GM03348 (cell line): Measurements from ENCODE around the gene SYNGR2.

Experiments
- DNase-seq: peaks from one replicate; pipeline ENCODE4 v3.0.0; 2012; ENCODE audit warnings: low spot score

SYNGR2 gene

GRCh38 chr17:78204387-78205123, 36.2 kb downstream of the SYNGR2 start:
- no peak for DNase-seq

- DNase-seq: no peak
Measured at GRCh38 chr17:78205124-78205775, 36.9 kb downstream of the SYNGR2 start.

GRCh38 chr17:78206298-78206697, 37.9 kb downstream of the SYNGR2 start:
- no peak for DNase-seq

- no peak for DNase-seq
Measured at GRCh38 chr17:78208486-78208885, 40.1 kb downstream of the SYNGR2 start.

- DNase-seq: no peak
Measured at GRCh38 chr17:78210111-78210510, 41.7 kb downstream of the SYNGR2 start.

- no peak for DNase-seq
Measured at GRCh38 chr17:78211032-78211431, 42.7 kb downstream of the SYNGR2 start.

GRCh38 chr17:78214016-78214705, 45.8 kb downstream of the SYNGR2 start, which contains the start of gene BIRC5:
TSS of gene BIRC5 (plus strand) at chr17:78214253. CDS start at chr17:78214317, 64 bp downstream.
- DNase-seq: peak; percentile 99

- no peak for DNase-seq
Measured at GRCh38 chr17:78214706-78215061, 46.3 kb downstream of the SYNGR2 start.

GRCh38 chr17:78219396-78220150, 51.2 kb downstream of the SYNGR2 start:
- no peak for DNase-seq
